WI38 (cell line): ENCODE results near the gene CLDN9.

Experiments used
- H3K4me3 ChIP-seq: 2 replicates; pipeline ENCODE4 v1.5.1; 2011; ENCODE audit warnings: low read depth, mild to moderate bottlenecking, control low read depth, low read length
- TF ChIP-seq, protein P1 (sequence below): IDR thresholded peaks from 2 replicates; pipeline ENCODE4 v1.5.1; 2012; ENCODE audit warnings: low read depth, mild to moderate bottlenecking, control low read depth, low read length

Gene CLDN9

DNA sequence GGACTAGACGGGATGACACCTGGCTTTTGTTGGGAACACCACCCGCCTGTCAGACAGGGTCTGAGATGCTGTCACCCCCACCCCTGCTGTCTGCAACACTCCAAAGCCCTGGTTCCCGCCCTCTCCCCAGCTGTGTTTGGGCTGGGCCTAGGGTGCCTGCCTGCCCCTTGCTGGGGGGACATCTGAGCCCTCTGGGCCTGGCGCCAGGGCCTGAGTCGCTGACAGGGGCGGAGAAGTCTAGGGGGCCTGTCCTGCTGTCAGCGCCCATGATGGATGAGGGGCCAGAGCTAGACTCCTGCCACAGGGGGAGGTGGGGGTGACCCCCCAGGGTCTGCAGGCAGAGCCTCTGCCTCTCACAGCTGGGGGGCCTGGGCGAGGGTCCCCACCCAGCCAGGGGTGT is 24.9 kb upstream of the CLDN9 start:
- H3K4me3 ChIP-seq = no peak overlapping the region
- TF ChIP-seq, protein P1, sequence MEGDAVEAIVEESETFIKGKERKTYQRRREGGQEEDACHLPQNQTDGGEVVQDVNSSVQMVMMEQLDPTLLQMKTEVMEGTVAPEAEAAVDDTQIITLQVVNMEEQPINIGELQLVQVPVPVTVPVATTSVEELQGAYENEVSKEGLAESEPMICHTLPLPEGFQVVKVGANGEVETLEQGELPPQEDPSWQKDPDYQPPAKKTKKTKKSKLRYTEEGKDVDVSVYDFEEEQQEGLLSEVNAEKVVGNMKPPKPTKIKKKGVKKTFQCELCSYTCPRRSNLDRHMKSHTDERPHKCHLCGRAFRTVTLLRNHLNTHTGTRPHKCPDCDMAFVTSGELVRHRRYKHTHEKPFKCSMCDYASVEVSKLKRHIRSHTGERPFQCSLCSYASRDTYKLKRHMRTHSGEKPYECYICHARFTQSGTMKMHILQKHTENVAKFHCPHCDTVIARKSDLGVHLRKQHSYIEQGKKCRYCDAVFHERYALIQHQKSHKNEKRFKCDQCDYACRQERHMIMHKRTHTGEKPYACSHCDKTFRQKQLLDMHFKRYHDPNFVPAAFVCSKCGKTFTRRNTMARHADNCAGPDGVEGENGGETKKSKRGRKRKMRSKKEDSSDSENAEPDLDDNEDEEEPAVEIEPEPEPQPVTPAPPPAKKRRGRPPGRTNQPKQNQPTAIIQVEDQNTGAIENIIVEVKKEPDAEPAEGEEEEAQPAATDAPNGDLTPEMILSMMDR = no peak

DNA sequence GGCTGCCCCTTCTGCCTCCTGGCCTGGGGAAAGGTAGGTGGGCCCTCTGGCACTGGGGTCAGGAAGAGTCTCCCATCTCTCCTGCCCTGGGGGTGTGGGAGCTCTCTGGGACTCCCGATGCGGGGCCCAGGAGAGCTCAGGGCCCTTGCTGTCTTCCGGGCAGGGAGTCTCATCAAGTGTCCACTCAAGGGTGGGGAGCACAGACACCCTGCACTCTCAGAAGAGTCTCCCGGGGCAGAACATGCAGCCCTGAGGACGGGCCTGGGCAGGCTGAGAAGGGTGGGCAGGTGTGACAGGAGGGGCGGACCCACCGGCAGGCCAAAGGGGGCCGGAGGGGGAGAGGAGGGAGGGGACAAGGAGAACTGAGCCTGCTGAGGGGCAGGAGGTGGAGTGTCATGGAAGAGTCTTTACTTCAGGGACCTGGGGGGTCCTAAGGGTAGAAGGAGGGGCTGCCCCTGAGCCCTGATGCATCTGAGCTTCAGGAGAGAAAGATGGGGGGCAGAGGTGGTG is 24.1 kb upstream of the CLDN9 start:
- no peak overlapping the region for H3K4me3 ChIP-seq
- TF ChIP-seq, protein P1 = no peak

DNA sequence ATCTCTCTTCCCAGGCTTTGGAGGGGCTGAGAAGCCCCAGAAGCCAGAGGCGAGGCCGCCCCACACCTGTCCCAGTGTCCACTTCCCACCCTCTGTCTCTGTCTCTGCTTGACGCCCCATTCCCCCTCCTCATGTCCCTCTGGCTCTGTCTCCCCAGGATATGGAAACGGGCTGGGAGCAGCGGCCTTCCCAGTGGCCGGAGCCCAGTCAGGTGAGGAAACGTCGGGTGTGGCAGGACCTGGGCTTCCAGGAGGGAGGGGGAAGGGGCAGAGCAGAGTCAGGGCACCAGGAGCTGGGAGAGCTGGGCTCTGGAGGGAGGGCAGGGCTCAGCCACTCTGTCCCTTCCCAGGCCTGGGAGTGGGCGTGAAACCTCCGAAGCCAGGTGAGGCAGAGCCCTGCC is 21.8 kb upstream of the CLDN9 start:
- H3K4me3 ChIP-seq = no peak overlapping the region
- TF ChIP-seq, protein P1 = no peak

DNA sequence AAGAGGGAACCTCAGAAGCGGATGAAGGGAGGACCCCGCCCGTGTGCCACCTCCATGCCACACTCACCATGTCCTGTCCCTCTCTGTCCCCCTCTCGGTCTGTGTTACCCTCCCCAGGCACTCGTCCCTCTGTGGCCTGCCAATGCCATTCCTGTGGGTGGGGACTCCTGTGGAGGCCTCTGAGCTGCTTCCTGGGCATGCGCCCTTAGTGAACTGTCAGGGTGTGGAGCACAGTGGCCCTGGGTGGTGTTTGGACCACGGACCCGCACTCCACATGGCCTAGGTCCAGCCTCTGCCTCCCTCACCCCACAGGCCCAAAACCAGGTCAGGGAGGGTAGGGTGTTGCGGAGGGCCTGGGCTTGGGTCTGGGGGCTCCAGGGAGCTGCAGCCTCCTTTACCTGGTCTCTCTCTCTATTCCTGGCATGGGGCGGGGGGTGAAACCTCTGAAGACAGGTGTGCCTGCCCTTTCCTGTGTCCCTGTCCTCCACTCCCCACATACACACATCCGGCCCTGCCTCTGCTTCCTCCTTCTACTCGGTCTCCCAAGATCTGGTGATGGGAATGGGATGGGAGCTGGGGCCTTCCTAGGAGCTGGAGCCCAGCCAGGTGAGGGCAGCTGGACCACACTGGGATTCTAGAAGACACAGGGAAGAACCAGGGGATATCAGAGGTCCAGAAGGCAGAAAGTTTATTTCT is 21.0 kb upstream of the CLDN9 start:
- TF ChIP-seq, protein P1 = no peak
- no peak overlapping the region for H3K4me3 ChIP-seq

DNA sequence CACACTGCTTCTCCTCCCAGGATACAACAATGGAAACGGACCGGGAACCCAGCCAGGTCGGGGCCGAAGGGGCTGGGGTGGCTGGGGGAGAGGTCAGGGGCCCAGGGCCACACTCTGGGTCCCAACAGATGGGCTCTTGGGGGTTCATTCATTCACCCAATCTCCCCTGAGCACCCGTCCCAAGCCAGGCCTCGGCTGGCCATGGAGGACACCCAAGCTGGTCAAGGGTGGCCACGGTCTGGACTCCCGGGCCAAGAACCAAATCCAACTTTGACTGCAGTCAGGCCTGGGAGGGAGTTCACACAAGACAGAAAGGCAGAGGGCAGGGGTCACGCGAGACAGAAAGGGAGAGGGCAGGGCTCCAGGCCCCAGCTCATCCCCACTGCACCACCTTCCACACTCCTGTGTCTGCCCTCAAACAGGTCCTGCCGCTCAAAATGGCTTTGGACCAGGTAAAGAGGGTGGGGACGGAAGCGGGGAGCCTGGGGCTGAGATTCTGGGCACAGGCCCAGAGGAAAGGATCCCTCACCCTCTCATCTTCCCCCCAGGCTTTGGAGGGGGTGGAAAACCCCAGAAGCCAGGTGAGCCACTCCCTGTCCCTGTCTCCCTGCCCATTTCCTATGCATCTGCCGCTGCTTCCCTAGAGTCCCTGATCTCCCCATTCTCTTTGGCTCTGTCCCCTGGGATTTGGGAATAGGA is 20.2 kb upstream of the CLDN9 start:
- TF ChIP-seq, protein P1 = no peak
- no peak overlapping the region for H3K4me3 ChIP-seq

DNA sequence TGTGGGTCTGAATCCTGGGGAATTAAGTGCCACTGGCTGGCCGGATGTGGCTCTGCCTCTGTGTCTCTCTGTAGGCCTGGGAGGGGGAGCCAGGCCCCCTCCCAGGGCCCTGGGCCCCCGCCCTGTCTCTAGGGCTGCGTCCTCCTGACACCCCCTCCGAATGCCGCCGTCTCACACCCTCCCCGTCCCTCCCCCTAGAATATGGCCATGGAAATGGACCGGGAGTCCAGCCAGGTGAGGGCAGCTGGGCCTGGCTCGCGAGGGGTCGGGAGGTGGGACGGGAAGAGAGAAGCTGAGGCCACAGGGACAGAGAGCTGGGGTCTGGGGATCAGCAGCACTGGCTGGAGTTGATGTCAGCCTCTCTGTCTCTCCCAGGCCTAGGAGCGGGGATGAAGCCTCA is 16.4 kb upstream of the CLDN9 start:
- H3K4me3 ChIP-seq = no peak overlapping the region
- TF ChIP-seq, protein P1 = no peak

DNA sequence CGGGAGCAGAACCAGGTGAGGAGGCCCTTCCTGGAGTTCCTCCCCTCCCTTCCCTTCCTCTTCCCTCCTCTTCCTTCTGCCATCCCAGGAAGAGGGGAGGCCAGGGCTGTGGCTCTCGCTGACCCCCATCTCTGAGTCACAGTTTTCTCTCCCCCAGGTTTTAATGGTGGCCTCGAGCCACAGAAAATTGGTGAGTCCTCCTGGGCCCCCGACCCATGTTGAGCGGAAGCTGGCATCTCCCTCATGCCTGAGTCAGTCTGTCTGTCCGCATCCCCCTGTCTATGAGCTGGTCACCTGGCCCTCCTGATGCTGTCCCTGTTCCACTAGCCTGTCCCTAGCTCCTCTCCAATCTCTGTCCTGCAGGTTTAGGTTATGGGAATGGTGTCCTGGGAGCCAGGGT is 12.8 kb upstream of the CLDN9 start:
- no peak overlapping the region for H3K4me3 ChIP-seq
- TF ChIP-seq, protein P1 = no peak
